Activated T-helper 1 cell treated with anti-CD3 and anti-CD28 coated beads, Interleukin-12 subunit alpha, Interleukin-12 subunit beta, Interleukin-2, Interleukin-4 antibody, amounts not matched to agents 30 ng/mL and 10 ng/mL and 1 ng/mL, durations not matched to agents 14 hours and 24 hours and 36 hours (primary cell): ENCODE results near the gene NCR1. TPM values are rescaled to one million over a fixed set of nuclear protein-coding genes. Genes with fewer than 3 reads are reported as not detected.

ENCODE experiments used
- DNase-seq: peaks from one replicate; pipeline ENCODE4 v3.0.0; 2021; ENCODE audit warnings: low spot score
- H3K27ac Mint-ChIP-seq: one replicate; pipeline ENCODE4 v1.8.0; 2021; ENCODE audit warnings: mild to moderate bottlenecking, mixed read lengths
- H3K27me3 Mint-ChIP-seq: one replicate; pipeline ENCODE4 v1.8.0; 2022; ENCODE audit warnings: mild to moderate bottlenecking, moderate library complexity, mixed read lengths; ENCODE audit not compliant: insufficient read depth
- H3K36me3 Mint-ChIP-seq: one replicate; pipeline ENCODE4 v1.8.0; 2021; ENCODE audit warnings: low read depth, mixed read lengths
- H3K4me1 Mint-ChIP-seq: one replicate; pipeline ENCODE4 v1.8.0; 2021; ENCODE audit warnings: low read depth, mixed read lengths
- H3K4me3 Mint-ChIP-seq: one replicate; pipeline ENCODE4 v1.8.0; 2021; ENCODE audit warnings: mild to moderate bottlenecking, moderate library complexity, mixed read lengths
- H3K9me3 Mint-ChIP-seq: one replicate; pipeline ENCODE4 v1.8.0; 2021; ENCODE audit warnings: mixed read lengths
- intact Hi-C: fragments of 100-400 bp; cut with micrococcal nuclease; formaldehyde crosslinking; loops from one replicate; pipeline ENCODE4 v1.15.1; 2024
- total RNA-seq: library from RNA; stranded (reverse); gene quantifications from 2 replicates; pipeline ENCODE4 v1.2.3, GENCODE V29; 2022

NCR1 gene
- total RNA-seq, 1 donor from 2014 or later, result not detected

DNA sequence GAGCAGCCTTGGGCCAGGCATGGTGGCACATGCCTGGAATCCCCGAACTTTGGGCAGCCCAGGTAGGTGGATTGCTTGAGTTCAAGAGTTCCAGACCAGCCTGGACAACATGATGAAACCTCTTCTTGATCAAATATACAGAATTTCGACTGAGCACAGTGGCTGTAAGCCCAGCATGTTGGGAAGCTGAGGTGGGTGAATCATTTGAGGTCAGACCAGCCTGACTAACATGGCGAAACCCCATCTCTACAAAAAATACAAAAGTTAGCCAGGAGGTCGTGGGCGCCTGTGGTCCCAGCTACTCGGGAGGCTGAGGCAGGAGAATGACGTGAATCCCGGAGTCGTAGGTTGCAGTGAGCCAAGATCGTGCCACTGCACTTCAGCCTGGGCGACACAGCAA is 49.4 kb downstream of the NCR1 start:
- Mint-ChIP-seq H3K4me3 (no peak overlapping the region), H3K27ac (no peak overlapping the region), H3K36me3 (no peaks in the 10 kb centered on the region), H3K4me1 (peaks cover 7% of the 10 kb centered on the region), H3K9me3 (no peaks in the 10 kb centered on the region), H3K27me3 (peaks cover 3% of the 10 kb centered on the region)
- DNase-seq, result no peak
- intact Hi-C loops, result no loop called here

DNA sequence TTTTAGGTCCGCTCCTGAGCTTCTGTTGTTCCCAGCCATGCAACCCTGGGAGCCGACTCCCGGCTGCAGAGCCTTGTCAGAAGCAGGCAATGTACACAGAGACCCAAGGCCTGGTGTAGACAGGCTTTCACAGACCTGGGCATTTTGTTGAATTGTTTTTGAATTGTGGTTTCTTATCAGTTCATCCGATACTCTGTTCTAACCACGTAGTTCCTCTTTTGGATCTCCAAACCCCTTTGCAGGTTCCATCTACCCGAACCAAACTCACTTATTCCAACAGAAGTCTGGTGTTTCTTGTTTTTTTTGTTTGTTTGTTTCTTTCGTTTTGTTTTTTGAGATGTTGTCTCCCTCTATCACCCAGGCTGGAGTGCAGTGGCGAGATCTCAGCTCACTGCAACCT is 53.9 kb downstream of the NCR1 start:
- Mint-ChIP-seq H3K4me3 (peak overlapping the region; percentile 23), H3K27me3 (peaks cover 5% of the 10 kb centered on the region), H3K4me1 (peaks cover 7% of the 10 kb centered on the region), H3K27ac (no peak overlapping the region), H3K9me3 (no peaks in the 10 kb centered on the region), H3K36me3 (no peaks in the 10 kb centered on the region)
- intact Hi-C loops, result no loop called here
- DNase-seq, result no peak

Other genes starting within 250 kb of the NCR1 start
- 0.34 TPM in 1 of 2 replicates, not detected in the other for gene LILRB4, start 243.2 kb upstream of the NCR1 start, total RNA-seq
- gene KIR3DL3, start 181.7 kb upstream of the NCR1 start, total RNA-seq, result not detected in 2 replicates
- gene KIR2DL3, start 167.6 kb upstream of the NCR1 start, total RNA-seq, result not detected in 2 replicates
- not detected in 2 replicates for gene KIR2DL1, start 136.4 kb upstream of the NCR1 start, total RNA-seq
- 0.13 and 0.27 TPM in 2 replicates for gene KIR2DL4, start 102.5 kb upstream of the NCR1 start, total RNA-seq
- not detected in 2 replicates for gene KIR3DL1, start 89.7 kb upstream of the NCR1 start, total RNA-seq
- 0.17 TPM in 1 of 2 replicates, not detected in the other for gene KIR2DS4, start 73.5 kb upstream of the NCR1 start, total RNA-seq
- gene KIR3DL2, start 55.7 kb upstream of the NCR1 start, total RNA-seq, result 0.65 and 1.1 TPM in 2 replicates
- not detected in 2 replicates for gene FCAR, start 31.9 kb upstream of the NCR1 start, total RNA-seq
- not detected in 2 replicates for gene NLRP7, start 41.4 kb downstream of the NCR1 start, total RNA-seq
- 16.8 and 19.8 TPM in 2 replicates for gene NLRP2, start 60.2 kb downstream of the NCR1 start, total RNA-seq
- 0.59 TPM in 1 of 2 replicates, not detected in the other for gene GP6, start 132.1 kb downstream of the NCR1 start, total RNA-seq
- 21.7 and 26.4 TPM in 2 replicates for gene RDH13, start 157.0 kb downstream of the NCR1 start, total RNA-seq
- 3.3 and 6.0 TPM in 2 replicates for gene EPS8L1, start 169.7 kb downstream of the NCR1 start, total RNA-seq
- gene PPP1R12C, start 211.5 kb downstream of the NCR1 start, total RNA-seq, result 114 and 115 TPM in 2 replicates
- not detected in 2 replicates for gene TNNT1, start 243.1 kb downstream of the NCR1 start, total RNA-seq